Fibroblast of lung (primary cell): Measurements from ENCODE around the gene ARMH3. TPM values are rescaled to one million over a fixed set of nuclear protein-coding genes. Genes with fewer than 3 reads are reported as not detected.

Experiments used
- DNase-seq, 2 donors: peaks; one replicate each; pipeline versions ENCODE4 v3.0.0 to v3.0.0-alpha.2; 2010; ENCODE audit warnings: low read depth in 2 of 2
- H2AFZ ChIP-seq: 2 replicates; pipeline ENCODE4 v1.5.1; 2012; ENCODE audit warnings: low read length, control low read depth, inconsistent platforms
- H3K27ac ChIP-seq: 2 replicates; pipeline ENCODE4 v1.5.1; 2011; ENCODE audit warnings: low read length, control low read depth; ENCODE audit not compliant: insufficient read depth
- H3K27me3 ChIP-seq: 2 replicates; pipeline ENCODE4 v1.5.1; 2011; ENCODE audit warnings: mild to moderate bottlenecking, low read length; ENCODE audit not compliant: control insufficient read depth, insufficient read depth
- H3K36me3 ChIP-seq: 2 replicates; pipeline ENCODE4 v1.5.1; 2011; ENCODE audit warnings: low read length; ENCODE audit not compliant: control insufficient read depth, insufficient read depth
- H3K4me1 ChIP-seq: 2 replicates; pipeline ENCODE4 v1.5.1; 2011; ENCODE audit warnings: low read length; ENCODE audit not compliant: control insufficient read depth, insufficient read depth; ENCODE audit errors: extremely low read depth
- H3K4me2 ChIP-seq: 2 replicates; pipeline ENCODE4 v1.5.1; 2011; ENCODE audit warnings: low read length, control low read depth; ENCODE audit not compliant: insufficient read depth; ENCODE audit errors: extremely low read depth
- H3K4me3 ChIP-seq, 4 experiments: fragments of 200-600 bp in 1 of 4; sonication (generic) in 1 of 4; replicated peaks in 1 of 4; 2 replicates each; pipeline ENCODE4 v1.5.1; 2011 to 2016; ENCODE audit warnings: low read length in 4 of 4, low read depth in 3 of 4, mild to moderate bottlenecking in 3 of 4, control low read depth in 2 of 4, inconsistent platforms in 1 of 4, mixed read lengths in 1 of 4; ENCODE audit not compliant: insufficient read depth in 1 of 4; ENCODE audit errors: control extremely low read depth in 1 of 4
- H3K79me2 ChIP-seq: 2 replicates; pipeline ENCODE4 v1.5.1; 2012; ENCODE audit warnings: mild to moderate bottlenecking, low read length, inconsistent platforms; ENCODE audit not compliant: control insufficient read depth, insufficient read depth
- H3K9ac ChIP-seq: 2 replicates; pipeline ENCODE4 v1.5.1; 2011; ENCODE audit warnings: mild to moderate bottlenecking, low read length, control low read depth; ENCODE audit not compliant: insufficient read depth
- H3K9me3 ChIP-seq: 2 replicates; pipeline ENCODE4 v1.5.1; 2012; ENCODE audit warnings: low read depth, low read length; ENCODE audit not compliant: control insufficient read depth, insufficient read depth
- H4K20me1 ChIP-seq: 2 replicates; pipeline ENCODE4 v1.5.1; 2011; ENCODE audit warnings: low read length; ENCODE audit not compliant: control insufficient read depth, insufficient read depth; ENCODE audit errors: extremely low read depth
- CTCF ChIP-seq, 2 donors: IDR thresholded peaks in 1 of 2; conservative IDR thresholded peaks in 1 of 2; 1 replicate in 1 of 2; 2 replicates in 1 of 2; pipeline ENCODE4 v1.5.1; 2011 to 2012; ENCODE audit warnings: low read length in 2 of 2, control low read depth in 1 of 2, inconsistent platforms in 1 of 2, low read depth in 1 of 2, mild to moderate bottlenecking in 1 of 2
- EZH2 ChIP-seq: IDR thresholded peaks from 2 replicates; pipeline ENCODE4 v1.5.1; 2012; ENCODE audit warnings: low read length, control low read depth, mild to moderate bottlenecking; ENCODE audit errors: missing control alignments
- polyA plus RNA-seq, 2 donors: library from polyadenylated mRNA; depleted of rRNA in 1 of 2; stranded (reverse) in 1 of 2; unstranded in 1 of 2; fragments of >200 nt; gene quantifications; 2 replicates each; pipeline ENCODE4 v1.2.1, GENCODE V29; 2011 to 2012; ENCODE audit warnings: missing spikeins in 1 of 2
- total RNA-seq: library from RNA; depleted of rRNA; stranded (reverse); fragments of >200 nt; gene quantifications from 2 replicates; pipeline ENCODE4 v1.2.1, GENCODE V29; 2014

The ARMH3 gene
- total and polyA plus RNA-seq, 2 donors (not counting 1 experiment from before 2014, with no cell fraction given) = 14.5 to 16.4 TPM

GRCh38 chr10:102004376-102004775 is 51.6 kb downstream of the ARMH3 start:
- no peak for TF ChIP-seq CTCF (conservative IDR thresholded peaks at IDR 0.05 in 1 of 2, IDR thresholded peaks at IDR 0.05 in 1 of 2; ENCODE audit: low read depth in 1 of 2, low read length in 2 of 2)
- no peak for TF ChIP-seq EZH2
- H3K4me1 ChIP-seq = peaks cover 2% of the 10 kb centered on the region
- no peaks in the 10 kb centered on the region for H4K20me1 ChIP-seq
- no peaks in the 10 kb centered on the region for H3K79me2 ChIP-seq
- H2AFZ ChIP-seq = no peak overlapping the region
- peak; percentile 49 to 66 for DNase-seq
- no peak overlapping the region for H3K27ac ChIP-seq
- no peak overlapping the region for H3K9ac ChIP-seq
- H3K36me3 ChIP-seq = no peaks in the 10 kb centered on the region
- no peak overlapping the region for H3K4me3 ChIP-seq
- H3K9me3 ChIP-seq = no peaks in the 10 kb centered on the region
- H3K4me2 ChIP-seq = no peak overlapping the region
- H3K27me3 ChIP-seq = no peaks in the 10 kb centered on the region

GRCh38 chr10:102003541-102003940 is 52.4 kb downstream of the ARMH3 start:
- no peak overlapping the region for H3K4me2 ChIP-seq
- H2AFZ ChIP-seq = no peak overlapping the region
- no peaks in the 10 kb centered on the region for H3K4me1 ChIP-seq
- no peaks in the 10 kb centered on the region for H3K27me3 ChIP-seq
- no peaks in the 10 kb centered on the region for H3K9me3 ChIP-seq
- H4K20me1 ChIP-seq = no peaks in the 10 kb centered on the region
- no peaks in the 10 kb centered on the region for H3K79me2 ChIP-seq
- H3K27ac ChIP-seq = no peak overlapping the region
- H3K36me3 ChIP-seq = no peaks in the 10 kb centered on the region
- DNase-seq = peak in 1 of 2 donors; percentile 96
- TF ChIP-seq EZH2 = no peak
- TF ChIP-seq CTCF (conservative IDR thresholded peaks at IDR 0.05 in 1 of 2, IDR thresholded peaks at IDR 0.05 in 1 of 2; ENCODE audit: low read depth in 1 of 2, low read length in 2 of 2) = no peak
- H3K4me3 ChIP-seq = no peak overlapping the region
- H3K9ac ChIP-seq = no peak overlapping the region

- Histone ChIP-seq H3K4me1 (no peaks in the 10 kb centered on the region), H3K9me3 (no peaks in the 10 kb centered on the region), H3K4me2 (no peak overlapping the region), H3K27ac (no peak overlapping the region), H3K27me3 (no peaks in the 10 kb centered on the region), H3K79me2 (no peaks in the 10 kb centered on the region), H2AFZ (no peak overlapping the region), H3K9ac (no peak overlapping the region), H3K4me3 (no peak overlapping the region), H3K36me3 (no peaks in the 10 kb centered on the region), H4K20me1 (no peaks in the 10 kb centered on the region)
- DNase-seq = peak in 1 of 2 donors; percentile 9
- TF ChIP-seq EZH2 (no peak), CTCF (conservative IDR thresholded peaks at IDR 0.05 in 1 of 2, IDR thresholded peaks at IDR 0.05 in 1 of 2; ENCODE audit: low read depth in 1 of 2, low read length in 2 of 2) (no peak)
Observed at GRCh38 chr10:102001435-102002068, 54.4 kb downstream of the ARMH3 start.
